Measurements from ENCODE around the gene CORO2B.

CORO2B gene

GRCh38 chr15:68654786-68655560 lies 76.2 kb downstream of the CORO2B start:
- 88 to 89% methylated on average over 8 of the region's 8 CpGs for WGBS, 2 experiments
- Histone ChIP-seq H3K27me3 (ENCODE audit: control insufficient read depth, insufficient read depth, low read length, poor library complexity, severe bottlenecking) (no peaks in the 10 kb centered on the region), H3K4me1 (ENCODE audit: control insufficient read depth, insufficient read depth, low read length) (peaks cover 22% of the 10 kb centered on the region), H3K4me3 (ENCODE audit: insufficient read depth, low read depth, low read length) (no peak overlapping the region), H3K27ac (ENCODE audit: insufficient read depth, low read depth, low read length, poor library complexity, severe bottlenecking) (no peak overlapping the region), H3K9me3 (ENCODE audit: control insufficient read depth, low read length) (no peaks in the 10 kb centered on the region), H3K36me3 (ENCODE audit: control insufficient read depth, insufficient read depth, low read length) (no peaks in the 10 kb centered on the region)

GRCh38 chr15:68655686-68656437 lies 77.1 kb downstream of the CORO2B start:
- H3K36me3 ChIP-seq (ENCODE audit: control insufficient read depth, insufficient read depth, low read length): no peaks in the 10 kb centered on the region
- H3K4me3 ChIP-seq (ENCODE audit: insufficient read depth, low read depth, low read length): no peak overlapping the region
- H3K4me1 ChIP-seq (ENCODE audit: control insufficient read depth, insufficient read depth, low read length): peaks cover 22% of the 10 kb centered on the region
- no peak overlapping the region for H3K27ac ChIP-seq (ENCODE audit: insufficient read depth, low read depth, low read length, poor library complexity, severe bottlenecking)
- no peaks in the 10 kb centered on the region for H3K9me3 ChIP-seq (ENCODE audit: control insufficient read depth, low read length)
- WGBS, 2 experiments: 83 to 92% methylated on average over 3 of the region's 8 CpGs
- no peaks in the 10 kb centered on the region for H3K27me3 ChIP-seq (ENCODE audit: control insufficient read depth, insufficient read depth, low read length, poor library complexity, severe bottlenecking)

- Histone ChIP-seq H3K27ac (ENCODE audit: insufficient read depth, low read depth, low read length, poor library complexity, severe bottlenecking) (no peak overlapping the region), H3K36me3 (ENCODE audit: control insufficient read depth, insufficient read depth, low read length) (no peaks in the 10 kb centered on the region), H3K4me3 (ENCODE audit: insufficient read depth, low read depth, low read length) (no peak overlapping the region), H3K9me3 (ENCODE audit: control insufficient read depth, low read length) (no peaks in the 10 kb centered on the region), H3K27me3 (ENCODE audit: control insufficient read depth, insufficient read depth, low read length, poor library complexity, severe bottlenecking) (no peaks in the 10 kb centered on the region), H3K4me1 (ENCODE audit: control insufficient read depth, insufficient read depth, low read length) (peaks cover 21% of the 10 kb centered on the region)
- 96% methylated on average over 1 of the region's 1 CpG for WGBS, 2 experiments
Measured at GRCh38 chr15:68656438-68656739, 77.6 kb downstream of the CORO2B start.

GRCh38 chr15:68658151-68658550 lies 79.4 kb downstream of the CORO2B start:
- H3K4me1 ChIP-seq (ENCODE audit: control insufficient read depth, insufficient read depth, low read length): peaks cover 8% of the 10 kb centered on the region
- no peaks in the 10 kb centered on the region for H3K27me3 ChIP-seq (ENCODE audit: control insufficient read depth, insufficient read depth, low read length, poor library complexity, severe bottlenecking)
- no peaks in the 10 kb centered on the region for H3K9me3 ChIP-seq (ENCODE audit: control insufficient read depth, low read length)
- no peaks in the 10 kb centered on the region for H3K36me3 ChIP-seq (ENCODE audit: control insufficient read depth, insufficient read depth, low read length)
- no peak overlapping the region for H3K4me3 ChIP-seq (ENCODE audit: insufficient read depth, low read depth, low read length)
- WGBS, 2 experiments: 57 to 64% methylated on average over 8 of the region's 8 CpGs
- no peak overlapping the region for H3K27ac ChIP-seq (ENCODE audit: insufficient read depth, low read depth, low read length, poor library complexity, severe bottlenecking)

- no peak overlapping the region for H3K27ac ChIP-seq (ENCODE audit: insufficient read depth, low read depth, low read length, poor library complexity, severe bottlenecking)
- no peaks in the 10 kb centered on the region for H3K9me3 ChIP-seq (ENCODE audit: control insufficient read depth, low read length)
- peaks cover 8% of the 10 kb centered on the region for H3K4me1 ChIP-seq (ENCODE audit: control insufficient read depth, insufficient read depth, low read length)
- no peak overlapping the region for H3K4me3 ChIP-seq (ENCODE audit: insufficient read depth, low read depth, low read length)
- H3K27me3 ChIP-seq (ENCODE audit: control insufficient read depth, insufficient read depth, low read length, poor library complexity, severe bottlenecking): no peaks in the 10 kb centered on the region
- 67 to 72% methylated on average over 7 to 8 of the region's 8 CpGs for WGBS, 2 experiments
- H3K36me3 ChIP-seq (ENCODE audit: control insufficient read depth, insufficient read depth, low read length): no peaks in the 10 kb centered on the region
Measured at GRCh38 chr15:68658641-68659358, 80.0 kb downstream of the CORO2B start.

- 100% methylated on average over 1 of the region's 1 CpG for WGBS, 2 experiments
Measured at GRCh38 chr15:68663526-68663925, 84.7 kb downstream of the CORO2B start.

GRCh38 chr15:68666120-68666811 lies 87.5 kb downstream of the CORO2B start:
- Histone ChIP-seq H3K4me1 (ENCODE audit: control insufficient read depth, insufficient read depth, low read length) (peaks cover 8% of the 10 kb centered on the region), H3K4me3 (ENCODE audit: insufficient read depth, low read depth, low read length) (no peak overlapping the region), H3K36me3 (ENCODE audit: control insufficient read depth, insufficient read depth, low read length) (no peaks in the 10 kb centered on the region), H3K9me3 (ENCODE audit: control insufficient read depth, low read length) (no peaks in the 10 kb centered on the region), H3K27ac (ENCODE audit: insufficient read depth, low read depth, low read length, poor library complexity, severe bottlenecking) (no peak overlapping the region), H3K27me3 (ENCODE audit: control insufficient read depth, insufficient read depth, low read length, poor library complexity, severe bottlenecking) (no peaks in the 10 kb centered on the region)
- 27 to 32% methylated on average over 4 to 5 of the region's 6 CpGs for WGBS, 2 experiments

More at GRCh38 chr15:68663526-68663925, 84.7 kb downstream of the CORO2B start:
- Histone ChIP-seq H3K4me1 (ENCODE audit: control insufficient read depth, insufficient read depth, low read length) (peaks cover 8% of the 10 kb centered on the region), H3K27ac (ENCODE audit: insufficient read depth, low read depth, low read length, poor library complexity, severe bottlenecking) (no peak overlapping the region), H3K27me3 (ENCODE audit: control insufficient read depth, insufficient read depth, low read length, poor library complexity, severe bottlenecking) (no peaks in the 10 kb centered on the region), H3K9me3 (ENCODE audit: control insufficient read depth, low read length) (no peaks in the 10 kb centered on the region), H3K4me3 (ENCODE audit: insufficient read depth, low read depth, low read length) (no peak overlapping the region), H3K36me3 (ENCODE audit: control insufficient read depth, insufficient read depth, low read length) (no peaks in the 10 kb centered on the region)

- Histone ChIP-seq H3K4me1 (ENCODE audit: control insufficient read depth, insufficient read depth, low read length) (peaks cover 8% of the 10 kb centered on the region), H3K9me3 (ENCODE audit: control insufficient read depth, low read length) (no peaks in the 10 kb centered on the region), H3K27ac (ENCODE audit: insufficient read depth, low read depth, low read length, poor library complexity, severe bottlenecking) (no peak overlapping the region), H3K36me3 (ENCODE audit: control insufficient read depth, insufficient read depth, low read length) (no peaks in the 10 kb centered on the region), H3K27me3 (ENCODE audit: control insufficient read depth, insufficient read depth, low read length, poor library complexity, severe bottlenecking) (no peaks in the 10 kb centered on the region), H3K4me3 (ENCODE audit: insufficient read depth, low read depth, low read length) (no peak overlapping the region)
- 76 to 79% methylated on average over 12 of the region's 12 CpGs for WGBS, 2 experiments
Measured at GRCh38 chr15:68666812-68667450, 88.1 kb downstream of the CORO2B start.

- Histone ChIP-seq H3K27me3 (ENCODE audit: control insufficient read depth, insufficient read depth, low read length, poor library complexity, severe bottlenecking) (no peaks in the 10 kb centered on the region), H3K4me1 (ENCODE audit: control insufficient read depth, insufficient read depth, low read length) (peaks cover 8% of the 10 kb centered on the region), H3K27ac (ENCODE audit: insufficient read depth, low read depth, low read length, poor library complexity, severe bottlenecking) (no peak overlapping the region), H3K36me3 (ENCODE audit: control insufficient read depth, insufficient read depth, low read length) (no peaks in the 10 kb centered on the region), H3K4me3 (ENCODE audit: insufficient read depth, low read depth, low read length) (no peak overlapping the region), H3K9me3 (ENCODE audit: control insufficient read depth, low read length) (no peaks in the 10 kb centered on the region)
- 90 to 91% methylated on average over 18 of the region's 18 CpGs for WGBS, 2 experiments
Measured at GRCh38 chr15:68667800-68668625, 89.2 kb downstream of the CORO2B start.

Data from ectodermal cell (in vitro differentiated cells).